Mesenchymal stem cell (in vitro differentiated cells and primary cell): ENCODE results near the gene MRPS24.
"Not testable (repeated sequence)": the region's sequence is repeated elsewhere in the genome, so short reads cannot be mapped to it uniquely, and the experiment has no call there.

Experiments
- DNase-seq: peaks from one replicate; pipeline ENCODE4 v3.0.0-alpha.2; 2013
- H2AFZ ChIP-seq: one replicate; pipeline ENCODE4 v1.6.1; 2013; ENCODE audit warnings: low read depth, mild to moderate bottlenecking, control low read depth, inconsistent platforms, low read length, moderate library complexity
- H2AK5ac ChIP-seq: 2 replicates; pipeline ENCODE4 v1.6.1; 2013; ENCODE audit warnings: low read length, moderate library complexity, mild to moderate bottlenecking, inconsistent platforms; ENCODE audit not compliant: severe bottlenecking
- H2BK120ac ChIP-seq: one replicate; pipeline ENCODE4 v1.6.1; 2013; ENCODE audit warnings: low read depth, mild to moderate bottlenecking, inconsistent platforms, low read length, moderate library complexity
- H2BK12ac ChIP-seq, 2 experiments: one replicate each; pipeline ENCODE4 v1.6.1; 2013; ENCODE audit warnings: inconsistent platforms in 2 of 2, low read length in 2 of 2, mild to moderate bottlenecking in 2 of 2, moderate library complexity in 2 of 2, control low read depth in 1 of 2
- H2BK15ac ChIP-seq: one replicate; pipeline ENCODE4 v1.6.1; 2013; ENCODE audit warnings: mild to moderate bottlenecking, low read depth, inconsistent platforms; ENCODE audit not compliant: poor library complexity, severe bottlenecking
- H2BK5ac ChIP-seq: 2 replicates; pipeline ENCODE4 v1.6.1; 2013; ENCODE audit warnings: low read depth, mild to moderate bottlenecking, low read length, control low read depth, inconsistent platforms; ENCODE audit not compliant: poor library complexity, severe bottlenecking
- H3K14ac ChIP-seq, 2 experiments: one replicate each; pipeline ENCODE4 v1.6.1; 2013; ENCODE audit warnings: inconsistent platforms in 2 of 2, low read length in 2 of 2, control low read depth in 1 of 2, mild to moderate bottlenecking in 1 of 2, moderate library complexity in 1 of 2
- H3K18ac ChIP-seq, 2 experiments: one replicate each; pipeline ENCODE4 v1.6.1; 2013; ENCODE audit warnings: inconsistent platforms in 2 of 2, low read length in 2 of 2, control low read depth in 1 of 2, low read depth in 1 of 2, mild to moderate bottlenecking in 1 of 2
- H3K23ac ChIP-seq, 2 experiments: one replicate each; pipeline ENCODE4 v1.6.1; 2013; ENCODE audit warnings: inconsistent platforms in 2 of 2, low read length in 2 of 2, mild to moderate bottlenecking in 2 of 2, moderate library complexity in 2 of 2, control low read depth in 1 of 2
- H3K27ac ChIP-seq: 2 replicates; pipeline ENCODE4 v1.5.1; 2013; ENCODE audit warnings: mild to moderate bottlenecking, moderate library complexity, low read length, control low read depth, inconsistent platforms; ENCODE audit not compliant: poor library complexity, severe bottlenecking
- H3K27me3 ChIP-seq, 2 experiments: 2 replicates each; pipeline versions ENCODE4 v1.6.1 to v1.7.0; 2013; ENCODE audit warnings: low read length in 2 of 2, mild to moderate bottlenecking in 2 of 2, moderate library complexity in 2 of 2, control low read depth in 1 of 2, inconsistent platforms in 1 of 2; ENCODE audit not compliant: control insufficient read depth in 1 of 2, insufficient read depth in 1 of 2
- H3K36me3 ChIP-seq, 2 experiments: 2 replicates each; pipeline versions ENCODE4 v1.6.1 to v1.7.0; 2013; ENCODE audit warnings: low read length in 2 of 2, control low read depth in 1 of 2, inconsistent platforms in 1 of 2, low read depth in 1 of 2, mild to moderate bottlenecking in 1 of 2; ENCODE audit not compliant: insufficient read depth in 2 of 2, control insufficient read depth in 1 of 2
- H3K4ac ChIP-seq, 2 experiments: one replicate each; pipeline ENCODE4 v1.6.1; 2013; ENCODE audit warnings: inconsistent platforms in 2 of 2, low read length in 2 of 2, mild to moderate bottlenecking in 2 of 2, moderate library complexity in 2 of 2, control low read depth in 1 of 2, low read depth in 1 of 2
- H3K4me1 ChIP-seq: 2 replicates; pipeline ENCODE4 v1.6.1; 2013; ENCODE audit warnings: low read depth, low read length, control low read depth; ENCODE audit not compliant: control insufficient read depth, insufficient read depth
- H3K4me2 ChIP-seq: 2 replicates; pipeline ENCODE4 v1.6.1; 2013; ENCODE audit warnings: low read length, mild to moderate bottlenecking, inconsistent platforms; ENCODE audit not compliant: poor library complexity, severe bottlenecking
- H3K4me3 ChIP-seq, 2 experiments: 2 replicates each; pipeline versions ENCODE4 v1.5.1 to v1.7.0; 2013; ENCODE audit warnings: low read length in 2 of 2, mild to moderate bottlenecking in 2 of 2, control low read depth in 1 of 2, low read depth in 1 of 2; ENCODE audit not compliant: insufficient read depth in 1 of 2
- H3K79me1 ChIP-seq: replicated peaks from 2 replicates; pipeline ENCODE4 v1.6.1; 2013; ENCODE audit warnings: mild to moderate bottlenecking, control low read depth, low read length, inconsistent platforms; ENCODE audit not compliant: poor library complexity, severe bottlenecking
- H3K9ac ChIP-seq: 2 replicates; pipeline ENCODE4 v1.7.0; 2013; ENCODE audit warnings: mild to moderate bottlenecking, low read length, moderate library complexity
- H3K9me3 ChIP-seq: 2 replicates; pipeline ENCODE4 v1.7.0; 2013; ENCODE audit warnings: mild to moderate bottlenecking, low read length; ENCODE audit not compliant: control insufficient read depth
- H4K8ac ChIP-seq: one replicate; pipeline ENCODE4 v1.6.1; 2013; ENCODE audit warnings: inconsistent platforms, mild to moderate bottlenecking, low read length, moderate library complexity
- H4K91ac ChIP-seq: one replicate; pipeline ENCODE4 v1.6.1; 2013; ENCODE audit warnings: mild to moderate bottlenecking, low read length, inconsistent platforms
- WGBS: methylation state at CpG from one replicate; pipeline ENCODE4 v1.1.7; 2013; ENCODE audit warnings: mixed read lengths; 5-methylcytosine and 5-hydroxymethylcytosine counted together

MRPS24 gene

GRCh38 chr7:43898571-43898970 lies 29.3 kb upstream of the MRPS24 start:
- not testable (repeated sequence) for H3K23ac ChIP-seq, H3K27ac ChIP-seq, H2BK120ac ChIP-seq, H3K18ac ChIP-seq, H4K91ac ChIP-seq, H3K27me3 ChIP-seq, H3K4me2 ChIP-seq, H3K14ac ChIP-seq, H4K8ac ChIP-seq, H3K4ac ChIP-seq, H2AFZ ChIP-seq, H3K4me1 ChIP-seq, H2AK5ac ChIP-seq, H2BK15ac ChIP-seq, DNase-seq, H3K9ac ChIP-seq, H2BK12ac ChIP-seq, H2BK5ac ChIP-seq, H3K9me3 ChIP-seq, H3K4me3 ChIP-seq
- WGBS, result 78% methylated on average over 1 of the region's 2 CpGs
- Histone ChIP-seq H3K36me3 (peaks cover 6 to 31% of the 10 kb centered on the region in 2 experiments), H3K79me1 (peaks cover 24% of the 10 kb centered on the region)

GRCh38 chr7:43895847-43896415 lies 26.6 kb upstream of the MRPS24 start:
- Histone ChIP-seq H2BK5ac (no peak overlapping the region), H3K18ac (no peak overlapping the region), H2BK120ac (no peak overlapping the region), H4K8ac (no peak overlapping the region), H3K4ac (no peak overlapping the region), H2BK12ac (no peak overlapping the region), H3K9ac (no peak overlapping the region), H3K9me3 (no peaks in the 10 kb centered on the region), H3K27ac (no peak overlapping the region), H3K4me1 (peaks cover 1% of the 10 kb centered on the region), H2AFZ (no peak overlapping the region), H3K27me3 (no peaks in the 10 kb centered on the region), H3K14ac (no peak overlapping the region), H3K79me1 (peaks cover 24% of the 10 kb centered on the region), H3K23ac (no peak overlapping the region), H4K91ac (no peak overlapping the region), H2AK5ac (no peak overlapping the region), H3K4me3 (no peak overlapping the region), H2BK15ac (no peak overlapping the region), H3K36me3 (peaks cover 0 to 23% of the 10 kb centered on the region in 2 experiments), H3K4me2 (no peak overlapping the region)
- 93% methylated on average over 7 of the region's 8 CpGs for WGBS
- DNase-seq, result no peak

GRCh38 chr7:43891069-43891955 lies 22.0 kb upstream of the MRPS24 start:
- Histone ChIP-seq H3K27ac (no peak overlapping the region), H2AFZ (no peak overlapping the region), H3K27me3 (no peaks in the 10 kb centered on the region), H2BK120ac (no peak overlapping the region), H3K18ac (no peak overlapping the region), H3K79me1 (peaks cover 26% of the 10 kb centered on the region), H2BK15ac (no peak overlapping the region), H3K14ac (no peak overlapping the region), H2AK5ac (no peak overlapping the region), H3K4me3 (no peak overlapping the region), H3K9me3 (no peaks in the 10 kb centered on the region), H2BK5ac (no peak overlapping the region), H3K23ac (no peak overlapping the region), H3K4ac (no peak overlapping the region), H3K4me2 (no peak overlapping the region), H3K4me1 (peaks cover 2% of the 10 kb centered on the region), H2BK12ac (no peak overlapping the region), H3K36me3 (peaks cover 0 to 22% of the 10 kb centered on the region in 2 experiments), H4K91ac (no peak overlapping the region), H4K8ac (no peak overlapping the region), H3K9ac (no peak overlapping the region)
- no peak for DNase-seq
- WGBS, result 98% methylated on average over 12 of the region's 12 CpGs

- peaks cover 31% of the 10 kb centered on the region for H3K79me1 ChIP-seq
- no peak overlapping the region for H4K91ac ChIP-seq
- no peak overlapping the region for H2AK5ac ChIP-seq
- no peak overlapping the region for H3K9ac ChIP-seq
- H3K27ac ChIP-seq, result no peak overlapping the region
- H2BK12ac ChIP-seq, result no peak overlapping the region
- WGBS, result 94% methylated on average over 3 of the region's 6 CpGs
- no peak overlapping the region for H3K4ac ChIP-seq
- no peak overlapping the region for H3K14ac ChIP-seq
- no peak overlapping the region for H4K8ac ChIP-seq
- H3K4me3 ChIP-seq, result no peak overlapping the region
- H3K23ac ChIP-seq, result no peak overlapping the region
- no peak overlapping the region for H3K4me2 ChIP-seq
- H3K4me1 ChIP-seq, result peaks cover 2% of the 10 kb centered on the region
- no peaks in the 10 kb centered on the region for H3K9me3 ChIP-seq
- H2AFZ ChIP-seq, result no peak overlapping the region
- H2BK5ac ChIP-seq, result no peak overlapping the region
- no peak overlapping the region for H2BK15ac ChIP-seq
- H3K27me3 ChIP-seq, result no peaks in the 10 kb centered on the region
- DNase-seq, result no peak
- no peak overlapping the region for H3K18ac ChIP-seq
- no peak overlapping the region for H2BK120ac ChIP-seq
- peaks cover 4 to 25% of the 10 kb centered on the region in 2 experiments for H3K36me3 ChIP-seq
Observed at GRCh38 chr7:43890468-43890867, 21.2 kb upstream of the MRPS24 start.
